Right lobe of liver (tissue), 4 donors: Measurements from ENCODE around the gene RASAL2.
A peak's percentile ranks its signal among the peaks of the same experiment; 100 is the strongest.

ENCODE experiments used
- CTCF ChIP-seq, 4 donors: fragments of 200-600 bp in 3 of 4; fragments of 450-650 bp in 1 of 4; IDR thresholded peaks; one replicate each; pipeline versions ENCODE4 v1.5.1 to v1.8.0; 2016 to 2022; ENCODE audit warnings: antibody characterized with exemption in 4 of 4, mild to moderate bottlenecking in 2 of 4
- POLR2A ChIP-seq: fragments of 450-650 bp; IDR thresholded peaks from one replicate; pipeline ENCODE4 v1.6.1; 2017; ENCODE audit warnings: antibody characterized with exemption, mild to moderate bottlenecking
- donor health status: DM: no; HTN: no; CAD: no.
- donor health status: DM: no; HTN: no; CAD: no.
- donor health status: DM: no; HTN: yes; CAD: no.

- TF ChIP-seq CTCF (IDR thresholded peaks at IDR 0.05) (peak in 1 of 4 donors; percentile 8), POLR2A (no peak)
Measured at GRCh38 chr1:178092878-178093493, 918 bp upstream of the RASAL2 start.
